Ramos (cell line): ENCODE results near the gene HS6ST2.

ENCODE experiments used
- in situ Hi-C: fragments of 300-500 bp; cut with MboI; formaldehyde crosslinking; loops from one replicate; pipeline ENCODE4 v1.14.3; 2022; ENCODE audit warnings: low sequenced_read_pairs; ENCODE audit not compliant: unreplicated experiment

Gene HS6ST2

DNA sequence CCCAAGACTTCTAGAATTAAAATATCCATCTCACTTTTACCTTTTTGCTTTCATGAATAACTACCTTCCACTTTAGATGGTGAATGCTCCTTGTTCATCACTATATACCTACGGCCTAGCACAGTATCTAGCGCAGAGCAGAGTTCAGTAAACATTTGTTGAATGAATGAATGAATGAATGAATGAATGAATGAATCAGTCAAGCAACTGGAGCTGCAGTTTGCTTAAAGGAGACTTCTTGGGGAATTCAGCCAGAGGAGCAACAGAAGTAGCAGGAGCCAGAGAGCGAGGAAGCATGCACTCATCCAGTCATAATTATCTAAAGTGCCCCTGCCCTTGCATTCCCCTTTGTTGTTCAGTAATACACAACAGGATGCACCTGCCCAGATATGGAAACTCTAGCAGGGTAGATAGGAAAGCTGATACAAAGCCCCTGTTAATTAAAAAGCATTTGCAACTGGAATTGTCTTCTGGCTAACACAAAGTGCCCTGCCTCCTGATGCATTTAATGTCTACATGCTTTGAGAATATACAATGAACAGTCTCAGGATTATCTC is 366.6 kb downstream of the HS6ST2 start:
- in situ Hi-C loops = no loop called here

DNA sequence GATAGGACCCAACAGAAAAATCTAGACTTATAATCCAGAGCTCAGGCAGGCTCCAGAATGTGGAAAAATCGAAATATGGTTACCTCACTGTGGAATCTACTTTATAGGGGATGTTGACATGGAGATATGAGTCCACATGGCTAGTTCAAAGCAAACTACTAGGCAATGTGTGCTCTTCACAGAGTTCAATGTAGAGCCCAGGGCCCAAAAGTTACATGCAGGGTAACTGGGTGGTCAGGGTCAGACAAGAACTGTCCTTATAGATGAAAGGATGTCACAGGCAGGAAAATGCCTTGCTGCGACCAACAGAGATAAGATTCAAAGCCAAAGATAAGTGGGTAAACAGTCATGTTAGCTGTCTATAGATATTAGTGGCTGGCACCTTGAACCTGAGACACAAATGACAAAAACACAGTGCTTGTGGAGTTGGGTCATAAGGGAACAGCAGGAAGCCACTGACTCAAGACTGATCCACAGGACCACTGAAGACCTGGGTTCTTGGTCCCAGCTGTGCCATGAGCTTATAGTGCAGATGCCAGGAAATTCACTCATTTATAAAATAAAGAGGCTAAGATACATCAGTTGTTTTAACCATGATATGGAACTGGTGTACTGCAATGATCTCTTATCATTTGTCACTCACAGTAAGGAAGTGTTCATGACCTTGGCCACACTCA is 367.9 kb downstream of the HS6ST2 start:
- in situ Hi-C loops = no loop called here

DNA sequence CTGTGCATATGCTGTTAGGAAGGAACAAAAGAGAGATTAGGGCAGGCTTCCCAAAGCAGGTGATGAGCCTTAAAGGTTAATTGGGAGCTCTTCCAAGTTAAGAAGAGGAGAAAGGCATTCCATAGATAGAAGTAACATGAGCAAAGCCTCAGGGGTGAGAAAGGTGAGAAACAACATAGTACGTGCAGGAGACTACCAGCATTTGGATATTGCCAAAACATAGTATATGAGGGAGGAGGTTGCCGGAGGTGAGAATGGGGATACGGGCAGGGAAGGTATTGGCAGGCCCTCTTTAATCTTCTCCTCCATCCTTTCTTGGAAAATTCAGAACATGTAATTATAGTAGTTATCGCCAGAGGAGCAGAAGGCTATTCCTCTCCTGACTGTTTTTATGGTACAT is 373.5 kb downstream of the HS6ST2 start:
- in situ Hi-C loops = no loop called here

DNA sequence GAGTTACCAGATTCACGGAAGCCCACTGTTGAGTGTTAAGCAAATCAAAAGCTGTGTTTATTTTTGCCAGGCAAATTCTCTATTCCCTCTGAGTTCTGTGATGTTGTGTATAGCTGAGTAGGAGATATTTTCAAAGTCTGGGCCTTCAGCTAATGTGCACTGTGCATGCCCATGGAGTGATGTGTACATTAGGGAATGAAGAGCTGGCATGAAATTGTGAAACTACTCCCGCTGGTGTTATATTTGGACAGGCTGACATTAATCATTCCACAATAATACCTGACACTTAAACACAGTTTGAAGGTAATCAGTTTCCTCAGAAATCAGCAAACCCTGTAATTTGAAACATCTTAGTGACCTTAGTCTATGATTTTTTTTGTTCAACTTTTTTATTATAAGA is 381.5 kb downstream of the HS6ST2 start:
- in situ Hi-C loops = no loop called here
